BLaER1 treated with 17β-estradiol and CSF1 and Interleukin-3, amounts not matched to agents 10 nM and 100 nM (cell line): ENCODE results near the gene PLA2G4D.

Experiments
- H3K27ac ChIP-seq, 11 experiments: shearing (Covaris generic); formaldehyde crosslinking; 2 replicates each; pipeline ENCODE4 v1.8.1; 2022
- H3K27me3 ChIP-seq, 11 experiments: shearing (Covaris generic); formaldehyde crosslinking; 2 replicates each; pipeline ENCODE4 v1.8.1; 2022
- H3K36me3 ChIP-seq, 11 experiments: shearing (Covaris generic); formaldehyde crosslinking; 2 replicates each; pipeline ENCODE4 v1.8.1; 2022
- H3K4me1 ChIP-seq, 10 experiments: shearing (Covaris generic); formaldehyde crosslinking; 2 replicates each; pipeline ENCODE4 v1.8.1; 2022
- H3K4me2 ChIP-seq, 11 experiments: shearing (Covaris generic); formaldehyde crosslinking; 2 replicates each; pipeline ENCODE4 v1.8.1; 2022
- H3K4me3 ChIP-seq, 10 experiments: shearing (Covaris generic); formaldehyde crosslinking; 2 replicates each; pipeline ENCODE4 v1.8.1; 2022
- H3K9ac ChIP-seq, 11 experiments: shearing (Covaris generic); formaldehyde crosslinking; 2 replicates each; pipeline ENCODE4 v1.8.1; 2022
- H3K9me3 ChIP-seq, 11 experiments: shearing (Covaris generic); formaldehyde crosslinking; replicated peaks in 1 of 11; 2 replicates each; pipeline ENCODE4 v1.8.1; 2022
- H4K20me1 ChIP-seq, 11 experiments: shearing (Covaris generic); formaldehyde crosslinking; 2 replicates each; pipeline ENCODE4 v1.8.1; 2022
- Cebpa-rat ChIP-seq, 11 experiments: shearing (Covaris generic); IDR thresholded peaks; 2 replicates each; pipeline ENCODE4 v1.8.1; 2022

Gene PLA2G4D

DNA sequence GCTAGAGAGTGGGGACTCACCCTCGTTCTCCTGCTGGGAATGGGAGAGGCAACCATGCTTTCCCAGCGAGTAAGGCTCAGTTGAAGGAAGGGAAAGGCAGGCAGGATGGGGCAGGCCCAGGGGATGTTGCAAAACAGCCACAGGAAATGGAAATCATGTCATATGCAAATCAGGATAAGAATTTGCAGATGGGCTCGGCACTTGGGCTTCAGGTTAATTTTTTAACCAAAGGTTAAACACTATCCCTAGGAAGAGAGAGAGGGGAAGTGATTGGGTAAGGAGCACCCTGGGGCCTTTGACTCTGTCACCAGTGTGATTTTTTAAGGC lies 59.0 kb downstream of the PLA2G4D start:
- H3K27me3 ChIP-seq, result no peaks in the 10 kb centered on the region
- no peaks in the 10 kb centered on the region for H3K36me3 ChIP-seq
- peak overlapping the region; percentile 82 to 97 (median 87) for H3K4me2 ChIP-seq
- H3K27ac ChIP-seq, result peak overlapping the region in 10 of 11 experiments; percentile 58 to 85 (median 76); a peak in 21 of 22 replicates
- peaks cover 44 to 56% (median 54%) of the 10 kb centered on the region in 10 experiments for H3K4me1 ChIP-seq
- H3K4me3 ChIP-seq, result peak overlapping the region in 8 of 10 experiments; percentile 1 to 52 (median 39); a peak in 8 of 20 replicates
- peaks cover 0 to 31% (median 0%) of the 10 kb centered on the region in 11 experiments; a peak in 2 of 22 replicates for H3K9me3 ChIP-seq
- peak in 10 of 11 experiments; percentile 24 to 90 (median 78); a peak in 16 of 22 replicates for TF ChIP-seq Cebpa-rat (IDR thresholded peaks at IDR 0.05)
- no peaks in the 10 kb centered on the region for H4K20me1 ChIP-seq
- H3K9ac ChIP-seq, result peak overlapping the region in 9 of 11 experiments; percentile 25 to 59 (median 41); a peak in 14 of 22 replicates

- TF ChIP-seq Cebpa-rat (IDR thresholded peaks at IDR 0.05), result no peak
- Histone ChIP-seq H3K27ac (peak overlapping the region in 10 of 11 experiments; percentile 58 to 85 (median 76); a peak in 21 of 22 replicates), H3K9me3 (peaks cover 0 to 31% (median 0%) of the 10 kb centered on the region in 11 experiments; a peak in 2 of 22 replicates), H4K20me1 (no peaks in the 10 kb centered on the region), H3K9ac (peak overlapping the region in 9 of 11 experiments; percentile 25 to 57 (median 41); a peak in 12 of 22 replicates), H3K4me2 (peak overlapping the region; percentile 82 to 97 (median 87)), H3K4me3 (peak overlapping the region in 8 of 10 experiments; percentile 1 to 52 (median 39); a peak in 8 of 20 replicates), H3K4me1 (peaks cover 44 to 56% (median 54%) of the 10 kb centered on the region in 10 experiments), H3K27me3 (no peaks in the 10 kb centered on the region), H3K36me3 (no peaks in the 10 kb centered on the region)
Measured at GRCh38 chr15:42034628-42035434, 59.5 kb downstream of the PLA2G4D start.

GRCh38 chr15:42033214-42033873 lies 61.0 kb downstream of the PLA2G4D start:
- Histone ChIP-seq H3K9me3 (peaks cover 0 to 31% (median 0%) of the 10 kb centered on the region in 11 experiments; a peak in 2 of 22 replicates), H3K36me3 (no peaks in the 10 kb centered on the region), H3K4me1 (peaks cover 44 to 56% (median 54%) of the 10 kb centered on the region in 10 experiments), H3K4me2 (peak overlapping the region; percentile 82 to 97 (median 87); a peak in 21 of 22 replicates), H3K27me3 (no peaks in the 10 kb centered on the region), H3K4me3 (no peak overlapping the region), H4K20me1 (no peaks in the 10 kb centered on the region), H3K9ac (peak overlapping the region in 1 of 11 experiments; percentile 25; a peak in 1 of 22 replicates), H3K27ac (peak overlapping the region in 9 of 11 experiments; percentile 28 to 85 (median 76); a peak in 12 of 22 replicates)
- TF ChIP-seq Cebpa-rat (IDR thresholded peaks at IDR 0.05), result no peak

GRCh38 chr15:42032376-42033213 lies 61.8 kb downstream of the PLA2G4D start:
- Histone ChIP-seq H3K4me1 (peaks cover 44 to 53% (median 51%) of the 10 kb centered on the region in 10 experiments), H3K4me2 (peak overlapping the region; percentile 9 to 97 (median 69); a peak in 19 of 22 replicates), H3K9me3 (peaks cover 0 to 29% (median 0%) of the 10 kb centered on the region in 11 experiments; a peak in 2 of 22 replicates), H3K27ac (peak overlapping the region in 4 of 11 experiments; percentile 0 to 58 (median 45); a peak in 6 of 22 replicates), H4K20me1 (no peaks in the 10 kb centered on the region), H3K9ac (no peak overlapping the region), H3K36me3 (no peaks in the 10 kb centered on the region), H3K4me3 (no peak overlapping the region), H3K27me3 (no peaks in the 10 kb centered on the region)
- no peak for TF ChIP-seq Cebpa-rat (IDR thresholded peaks at IDR 0.05)

DNA sequence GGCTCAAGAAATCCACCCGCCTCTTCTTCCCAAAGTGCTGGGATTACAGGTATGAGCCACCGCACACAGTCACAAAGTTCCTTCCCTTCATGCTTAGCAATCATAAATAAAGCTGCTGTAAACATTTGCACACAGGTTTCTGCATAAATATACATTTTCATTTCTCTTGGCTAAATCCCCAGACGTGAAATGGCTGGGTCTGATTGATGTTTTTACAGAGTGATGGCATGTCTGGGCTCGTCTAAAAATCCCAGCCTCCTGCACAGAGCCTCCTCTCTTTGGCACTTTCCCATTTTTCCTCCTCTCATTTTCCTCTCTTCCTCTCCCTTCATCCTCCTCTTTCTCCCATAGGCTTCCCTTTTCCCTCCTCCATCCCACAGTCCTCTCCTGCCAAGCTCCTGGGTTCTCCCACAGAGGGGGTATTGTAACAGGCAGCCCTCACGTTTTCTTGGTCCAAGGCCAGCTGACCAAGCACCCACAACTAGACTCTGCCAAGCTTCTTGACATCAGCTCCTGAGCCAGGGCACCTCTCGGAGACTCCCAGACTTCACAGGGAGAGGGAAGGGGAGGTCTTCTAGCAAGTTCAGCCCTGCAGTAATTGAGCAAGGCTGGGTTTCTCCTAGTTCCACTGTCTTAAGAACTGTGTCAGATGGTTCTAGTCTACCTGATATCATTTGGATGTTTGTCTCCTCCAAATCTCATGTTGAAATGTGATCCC lies 63.0 kb downstream of the PLA2G4D start:
- no peaks in the 10 kb centered on the region for H3K27me3 ChIP-seq
- TF ChIP-seq Cebpa-rat (IDR thresholded peaks at IDR 0.05), result no peak
- H3K4me3 ChIP-seq, result no peak overlapping the region

GRCh38 chr15:42027521-42027920 lies 66.8 kb downstream of the PLA2G4D start:
- Histone ChIP-seq H3K9ac (no peak overlapping the region), H3K36me3 (0 out of 22 replicates have a peak, but pooled peaks cover 0 to 2% (median 0%) of the 10 kb centered on the region in 11 experiments), H3K4me3 (no peak overlapping the region), H3K4me1 (peaks cover 0 to 2% (median 1%) of the 10 kb centered on the region in 10 experiments; a peak in 11 of 20 replicates), H4K20me1 (no peaks in the 10 kb centered on the region), H3K9me3 (peaks cover 6 to 21% (median 8%) of the 10 kb centered on the region in 11 experiments; a peak in 21 of 22 replicates), H3K27me3 (no peaks in the 10 kb centered on the region), H3K4me2 (no peak overlapping the region), H3K27ac (no peak overlapping the region)
- TF ChIP-seq Cebpa-rat (IDR thresholded peaks at IDR 0.05), result no peak

More for the DNA sequence above, 63.0 kb downstream of the PLA2G4D start:
- Histone ChIP-seq H4K20me1 (no peaks in the 10 kb centered on the region), H3K36me3 (no peaks in the 10 kb centered on the region), H3K9ac (no peak overlapping the region), H3K9me3 (peaks cover 0 to 17% (median 0%) of the 10 kb centered on the region in 11 experiments; a peak in 2 of 22 replicates), H3K4me2 (no peak overlapping the region), H3K27ac (no peak overlapping the region), H3K4me1 (peaks cover 37 to 41% (median 39%) of the 10 kb centered on the region in 10 experiments)

GRCh38 chr15:42024303-42024702 lies 70.1 kb downstream of the PLA2G4D start:
- no peaks in the 10 kb centered on the region for H4K20me1 ChIP-seq
- 0 out of 22 replicates have a peak, but pooled peaks cover 0 to 3% (median 0%) of the 10 kb centered on the region in 11 experiments for H3K36me3 ChIP-seq
- no peak overlapping the region for H3K4me3 ChIP-seq
- no peak overlapping the region for H3K9ac ChIP-seq
- H3K4me2 ChIP-seq, result no peak overlapping the region
- H3K27me3 ChIP-seq, result no peaks in the 10 kb centered on the region
- no peak overlapping the region for H3K27ac ChIP-seq
- TF ChIP-seq Cebpa-rat (IDR thresholded peaks at IDR 0.05), result no peak
- H3K4me1 ChIP-seq, result no peaks in the 10 kb centered on the region
- H3K9me3 ChIP-seq, result peaks cover 18 to 34% (median 22%) of the 10 kb centered on the region in 11 experiments
